DND-41 (cell line): ENCODE measurements around the gene AP2A2.

Source experiments
- EZH2 ChIP-seq: IDR thresholded peaks from 3 replicates; pipeline ENCODE4 v1.6.1; 2012; ENCODE audit warnings: borderline replicate concordance, low read depth, mild to moderate bottlenecking, moderate library complexity, low read length, inconsistent platforms; ENCODE audit not compliant: severe bottlenecking
- TF ChIP-seq, protein P1 (sequence below): IDR thresholded peaks from 2 replicates; pipeline ENCODE4 v1.5.1; 2012; ENCODE audit warnings: borderline replicate concordance, low read length, moderate library complexity, mild to moderate bottlenecking; ENCODE audit not compliant: poor library complexity, severe bottlenecking; ENCODE audit errors: extremely low read depth

DNA sequence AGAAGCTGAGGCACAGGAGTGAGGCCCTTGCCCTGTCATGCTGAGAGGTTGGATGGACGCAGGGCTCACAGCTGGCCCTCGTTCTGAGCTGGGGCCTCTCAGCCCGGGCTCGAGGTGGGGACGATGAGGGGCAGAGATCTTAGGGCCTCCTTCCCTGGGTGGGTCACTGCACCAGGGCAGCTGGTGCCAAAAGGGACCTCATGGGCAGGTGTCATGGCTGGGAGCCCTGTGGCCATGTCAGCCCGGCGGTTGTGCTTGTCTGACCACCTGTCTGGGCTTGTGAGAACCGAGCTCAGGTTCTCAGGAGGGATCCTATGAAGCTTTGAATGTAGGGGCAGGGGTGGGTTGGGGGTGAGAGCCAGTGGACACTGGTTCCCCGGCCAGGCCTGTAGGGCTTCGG, 112.7 kb downstream of the AP2A2 start:
- TF ChIP-seq EZH2 = no peak
- TF ChIP-seq, protein P1, sequence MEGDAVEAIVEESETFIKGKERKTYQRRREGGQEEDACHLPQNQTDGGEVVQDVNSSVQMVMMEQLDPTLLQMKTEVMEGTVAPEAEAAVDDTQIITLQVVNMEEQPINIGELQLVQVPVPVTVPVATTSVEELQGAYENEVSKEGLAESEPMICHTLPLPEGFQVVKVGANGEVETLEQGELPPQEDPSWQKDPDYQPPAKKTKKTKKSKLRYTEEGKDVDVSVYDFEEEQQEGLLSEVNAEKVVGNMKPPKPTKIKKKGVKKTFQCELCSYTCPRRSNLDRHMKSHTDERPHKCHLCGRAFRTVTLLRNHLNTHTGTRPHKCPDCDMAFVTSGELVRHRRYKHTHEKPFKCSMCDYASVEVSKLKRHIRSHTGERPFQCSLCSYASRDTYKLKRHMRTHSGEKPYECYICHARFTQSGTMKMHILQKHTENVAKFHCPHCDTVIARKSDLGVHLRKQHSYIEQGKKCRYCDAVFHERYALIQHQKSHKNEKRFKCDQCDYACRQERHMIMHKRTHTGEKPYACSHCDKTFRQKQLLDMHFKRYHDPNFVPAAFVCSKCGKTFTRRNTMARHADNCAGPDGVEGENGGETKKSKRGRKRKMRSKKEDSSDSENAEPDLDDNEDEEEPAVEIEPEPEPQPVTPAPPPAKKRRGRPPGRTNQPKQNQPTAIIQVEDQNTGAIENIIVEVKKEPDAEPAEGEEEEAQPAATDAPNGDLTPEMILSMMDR = no peak
